Measurements from ENCODE around the gene ATPAF2.

The ATPAF2 gene

DNA sequence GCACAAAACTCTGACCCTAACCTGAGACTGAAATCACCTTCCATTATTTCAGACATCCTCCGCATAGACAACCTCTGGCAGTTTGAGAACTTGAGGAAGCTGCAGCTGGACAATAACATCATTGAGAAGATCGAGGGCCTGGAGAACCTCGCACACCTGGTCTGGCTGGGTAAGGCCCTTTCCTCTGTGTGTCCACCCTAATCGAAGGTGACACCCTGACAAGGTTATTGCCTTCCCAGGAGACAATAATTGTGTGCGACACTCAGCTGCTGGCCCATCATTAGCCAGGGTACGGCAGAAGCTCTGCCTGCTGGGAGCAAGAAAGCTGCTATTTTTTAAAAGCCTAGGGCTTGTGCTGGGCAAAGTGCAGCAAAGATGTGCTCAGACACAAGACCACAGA lies 55.2 kb downstream of the ATPAF2 start:
- TF ChIP-seq TEAD4 (IDR thresholded peaks at IDR 0.05) (no peak), TAF1 (IDR thresholded peaks at IDR 0.05; ENCODE audit: low read depth) (no peak), RAD21 (IDR thresholded peaks at IDR 0.05; ENCODE audit: low read depth) (no peak), NFIC (IDR thresholded peaks at IDR 0.05) (no peak), EGR1 (IDR thresholded peaks at IDR 0.05) (no peak), CEBPB (IDR thresholded peaks at IDR 0.05) (no peak), CREB1 (IDR thresholded peaks at IDR 0.05; ENCODE audit: low read depth) (no peak), TCF12 (IDR thresholded peaks at IDR 0.05; ENCODE audit: low read depth) (no peak), ZBTB7A (IDR thresholded peaks at IDR 0.05; ENCODE audit: low read depth) (no peak), FOXM1 (IDR thresholded peaks at IDR 0.05; ENCODE audit: borderline replicate concordance, low read depth) (no peak), YY1 (IDR thresholded peaks at IDR 0.05; ENCODE audit: low read depth) (no peak), EP300 (IDR thresholded peaks at IDR 0.05; ENCODE audit: borderline replicate concordance) (no peak)
- TF ChIP-seq, protein P1, sequence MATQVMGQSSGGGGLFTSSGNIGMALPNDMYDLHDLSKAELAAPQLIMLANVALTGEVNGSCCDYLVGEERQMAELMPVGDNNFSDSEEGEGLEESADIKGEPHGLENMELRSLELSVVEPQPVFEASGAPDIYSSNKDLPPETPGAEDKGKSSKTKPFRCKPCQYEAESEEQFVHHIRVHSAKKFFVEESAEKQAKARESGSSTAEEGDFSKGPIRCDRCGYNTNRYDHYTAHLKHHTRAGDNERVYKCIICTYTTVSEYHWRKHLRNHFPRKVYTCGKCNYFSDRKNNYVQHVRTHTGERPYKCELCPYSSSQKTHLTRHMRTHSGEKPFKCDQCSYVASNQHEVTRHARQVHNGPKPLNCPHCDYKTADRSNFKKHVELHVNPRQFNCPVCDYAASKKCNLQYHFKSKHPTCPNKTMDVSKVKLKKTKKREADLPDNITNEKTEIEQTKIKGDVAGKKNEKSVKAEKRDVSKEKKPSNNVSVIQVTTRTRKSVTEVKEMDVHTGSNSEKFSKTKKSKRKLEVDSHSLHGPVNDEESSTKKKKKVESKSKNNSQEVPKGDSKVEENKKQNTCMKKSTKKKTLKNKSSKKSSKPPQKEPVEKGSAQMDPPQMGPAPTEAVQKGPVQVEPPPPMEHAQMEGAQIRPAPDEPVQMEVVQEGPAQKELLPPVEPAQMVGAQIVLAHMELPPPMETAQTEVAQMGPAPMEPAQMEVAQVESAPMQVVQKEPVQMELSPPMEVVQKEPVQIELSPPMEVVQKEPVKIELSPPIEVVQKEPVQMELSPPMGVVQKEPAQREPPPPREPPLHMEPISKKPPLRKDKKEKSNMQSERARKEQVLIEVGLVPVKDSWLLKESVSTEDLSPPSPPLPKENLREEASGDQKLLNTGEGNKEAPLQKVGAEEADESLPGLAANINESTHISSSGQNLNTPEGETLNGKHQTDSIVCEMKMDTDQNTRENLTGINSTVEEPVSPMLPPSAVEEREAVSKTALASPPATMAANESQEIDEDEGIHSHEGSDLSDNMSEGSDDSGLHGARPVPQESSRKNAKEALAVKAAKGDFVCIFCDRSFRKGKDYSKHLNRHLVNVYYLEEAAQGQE (IDR thresholded peaks at IDR 0.05; ENCODE audit: low read depth) = no peak
- TF ChIP-seq, protein P2, sequence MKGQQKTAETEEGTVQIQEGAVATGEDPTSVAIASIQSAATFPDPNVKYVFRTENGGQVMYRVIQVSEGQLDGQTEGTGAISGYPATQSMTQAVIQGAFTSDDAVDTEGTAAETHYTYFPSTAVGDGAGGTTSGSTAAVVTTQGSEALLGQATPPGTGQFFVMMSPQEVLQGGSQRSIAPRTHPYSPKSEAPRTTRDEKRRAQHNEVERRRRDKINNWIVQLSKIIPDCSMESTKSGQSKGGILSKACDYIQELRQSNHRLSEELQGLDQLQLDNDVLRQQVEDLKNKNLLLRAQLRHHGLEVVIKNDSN (IDR thresholded peaks at IDR 0.05) = no peak
- TF ChIP-seq, protein P3, sequence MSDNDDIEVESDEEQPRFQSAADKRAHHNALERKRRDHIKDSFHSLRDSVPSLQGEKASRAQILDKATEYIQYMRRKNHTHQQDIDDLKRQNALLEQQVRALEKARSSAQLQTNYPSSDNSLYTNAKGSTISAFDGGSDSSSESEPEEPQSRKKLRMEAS (IDR thresholded peaks at IDR 0.05) = no peak

DNA sequence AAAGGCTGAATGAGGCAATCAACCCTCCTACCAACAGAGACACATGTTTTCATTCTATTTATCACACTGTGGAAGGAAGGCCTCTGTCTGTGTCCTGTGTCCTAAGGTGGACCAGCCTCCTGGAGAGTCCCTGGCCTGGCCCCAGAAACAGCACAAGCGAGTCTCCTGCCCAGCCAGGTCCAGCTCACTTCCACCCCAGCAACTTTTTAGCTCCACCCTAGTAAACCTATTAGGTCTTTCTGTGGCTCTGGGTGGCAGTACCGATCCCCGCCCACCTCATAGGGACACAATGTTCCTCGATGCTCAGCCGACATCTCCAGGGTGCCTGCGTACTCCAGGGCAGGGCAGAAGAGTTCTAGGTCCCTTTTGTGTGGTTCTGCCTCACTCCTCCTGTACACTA lies 55.6 kb downstream of the ATPAF2 start:
- TF ChIP-seq RAD21 (IDR thresholded peaks at IDR 0.05; ENCODE audit: low read depth) (no peak), TEAD4 (IDR thresholded peaks at IDR 0.05) (no peak), TCF12 (IDR thresholded peaks at IDR 0.05; ENCODE audit: low read depth) (no peak), TAF1 (IDR thresholded peaks at IDR 0.05; ENCODE audit: low read depth) (no peak)
- TF ChIP-seq, protein P3 (IDR thresholded peaks at IDR 0.05) = no peak

DNA sequence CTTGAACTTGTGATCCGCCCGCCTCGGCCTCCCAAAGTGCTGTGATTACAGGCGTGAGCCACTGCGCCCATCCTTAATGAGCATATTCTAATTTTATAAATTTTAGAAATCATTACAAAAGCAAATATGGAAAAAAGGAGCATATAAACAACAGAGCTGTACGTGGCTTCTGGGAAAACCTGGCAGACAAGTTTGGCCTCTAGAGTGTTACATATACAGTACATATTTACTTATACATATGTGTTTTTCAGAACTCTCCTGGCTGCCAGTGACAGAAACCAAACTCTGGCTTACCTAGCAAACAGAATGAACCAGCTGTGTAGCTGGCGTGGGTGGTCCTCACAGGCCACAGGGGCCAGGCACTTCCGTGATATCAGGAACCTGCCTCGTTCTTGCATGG lies 56.2 kb downstream of the ATPAF2 start:
- TF ChIP-seq RAD21 (IDR thresholded peaks at IDR 0.05; ENCODE audit: low read depth) (no peak), NFIC (IDR thresholded peaks at IDR 0.05) (no peak), CEBPB (IDR thresholded peaks at IDR 0.05) (no peak), TCF12 (IDR thresholded peaks at IDR 0.05; ENCODE audit: low read depth) (no peak), EP300 (IDR thresholded peaks at IDR 0.05; ENCODE audit: borderline replicate concordance) (no peak), TAF1 (IDR thresholded peaks at IDR 0.05; ENCODE audit: low read depth) (no peak), EGR1 (IDR thresholded peaks at IDR 0.05) (no peak), YY1 (IDR thresholded peaks at IDR 0.05; ENCODE audit: low read depth) (no peak), CREB1 (IDR thresholded peaks at IDR 0.05; ENCODE audit: low read depth) (no peak), FOXM1 (IDR thresholded peaks at IDR 0.05; ENCODE audit: borderline replicate concordance, low read depth) (no peak), TEAD4 (IDR thresholded peaks at IDR 0.05) (no peak), ZBTB7A (IDR thresholded peaks at IDR 0.05; ENCODE audit: low read depth) (no peak)
- TF ChIP-seq, protein P3 (IDR thresholded peaks at IDR 0.05) = no peak
- TF ChIP-seq, protein P2 (IDR thresholded peaks at IDR 0.05) = no peak
- TF ChIP-seq, protein P1 (IDR thresholded peaks at IDR 0.05; ENCODE audit: low read depth) = no peak

DNA sequence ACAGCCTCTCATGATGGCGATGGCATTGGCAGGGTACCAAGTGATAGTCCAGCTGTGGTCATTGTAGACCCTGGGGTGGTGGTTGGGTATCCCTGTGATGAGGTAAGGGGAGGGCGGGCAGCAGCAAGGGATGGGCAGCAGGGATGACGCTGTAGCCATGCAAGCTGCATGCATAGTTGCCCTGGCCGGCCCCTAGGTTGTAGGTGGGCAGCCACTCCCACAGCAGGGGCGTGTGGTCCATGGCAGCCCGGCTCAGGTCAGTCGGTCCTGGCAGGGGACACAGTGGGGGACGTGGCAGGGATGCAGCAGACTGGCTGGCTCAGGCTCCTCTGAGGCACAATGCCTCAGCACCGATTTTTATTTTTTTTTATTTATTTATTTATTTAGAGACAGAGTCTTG lies 57.6 kb downstream of the ATPAF2 start:
- TF ChIP-seq ZBTB7A (IDR thresholded peaks at IDR 0.05; ENCODE audit: low read depth) (no peak), YY1 (IDR thresholded peaks at IDR 0.05; ENCODE audit: low read depth) (no peak), TAF1 (IDR thresholded peaks at IDR 0.05; ENCODE audit: low read depth) (no peak), EP300 (IDR thresholded peaks at IDR 0.05; ENCODE audit: borderline replicate concordance) (no peak), TCF12 (IDR thresholded peaks at IDR 0.05; ENCODE audit: low read depth) (no peak), RAD21 (IDR thresholded peaks at IDR 0.05; ENCODE audit: low read depth) (no peak), NFIC (IDR thresholded peaks at IDR 0.05) (no peak), CEBPB (IDR thresholded peaks at IDR 0.05) (no peak), TEAD4 (IDR thresholded peaks at IDR 0.05) (no peak), CREB1 (IDR thresholded peaks at IDR 0.05; ENCODE audit: low read depth) (no peak), EGR1 (IDR thresholded peaks at IDR 0.05) (no peak), FOXM1 (IDR thresholded peaks at IDR 0.05; ENCODE audit: borderline replicate concordance, low read depth) (no peak)
- TF ChIP-seq, protein P2 (IDR thresholded peaks at IDR 0.05) = no peak
- TF ChIP-seq, protein P3 (IDR thresholded peaks at IDR 0.05) = no peak
- TF ChIP-seq, protein P1 (IDR thresholded peaks at IDR 0.05; ENCODE audit: low read depth) = no peak
